GM12878 (cell line): Measurements from ENCODE around the gene PDZRN3. TPM values are rescaled to one million over a fixed set of nuclear protein-coding genes. Genes with fewer than 3 reads are reported as not detected.

Experiments
- ATAC-seq: fragments of 200-7000 bp; cut with Tn5 transposase; 3 replicates; pipeline ENCODE4 v1.9.1; 2020; ENCODE audit warnings: mild to moderate bottlenecking, moderate library complexity
- BruUV-seq: library from RNA; stranded (reverse); fragments of 400-500 nt; replicated peaks from 2 replicates; lab custom pipeline; 2021; lab: Mats Ljungman, UMichigan
- CTCF ChIA-PET: fragments of 300-600 bp; sonication (Branson Sonifier 250); formaldehyde crosslinking; extraction: SDS; loops from one replicate; lab custom pipeline; 2021; ENCODE audit warnings: inconsistent platforms; lab: Yijun Ruan, JAX
- POLR2A ChIA-PET: fragments of 350-600 bp; formaldehyde crosslinking; extraction: SDS; loops from one replicate; lab custom pipeline; 2021; ENCODE audit warnings: inconsistent platforms; lab: Charles Lee
- RAD21 ChIA-PET: fragments of 300-600 bp; sonication (Branson Sonifier 250); formaldehyde crosslinking; loops from one replicate; lab custom pipeline; 2023; ENCODE audit warnings: antibody characterized with exemption; ENCODE audit not compliant: unreplicated experiment; lab: Charles Lee
- SMC1A ChIA-PET: fragments of 300-600 bp; sonication (Branson Sonifier 250); formaldehyde crosslinking; loops from one replicate; lab custom pipeline; 2023; ENCODE audit not compliant: unreplicated experiment, uncharacterized antibody; lab: Charles Lee
- DNase-seq: peaks from one replicate; pipeline ENCODE4 v3.0.0-alpha.2; 2011; ENCODE audit warnings: low read depth, low spot score
- FAIRE-seq: peaks from 3 replicates; lab custom pipeline; 2011; peaks lifted over from hg19 to GRCh38; lab: Jason Lieb, UNC
- H2AFZ ChIP-seq: 2 replicates; pipeline ENCODE4 v1.6.0; 2011; ENCODE audit warnings: low read depth, low read length, control low read depth; ENCODE audit not compliant: control insufficient read depth
- H3K27ac ChIP-seq: 2 replicates; pipeline ENCODE4 v1.5.1; 2011; ENCODE audit warnings: control low read depth; ENCODE audit not compliant: control insufficient read depth, insufficient read depth
- H3K27me3 ChIP-seq, 2 experiments: replicated peaks in 1 of 2; 2 replicates each; pipeline versions ENCODE4 v1.6.0 to v1.6.1; 2011; ENCODE audit warnings: low read length in 1 of 2; ENCODE audit not compliant: control insufficient read depth in 2 of 2, insufficient read depth in 2 of 2
- H3K36me3 ChIP-seq, 2 experiments: 2 replicates each; pipeline ENCODE4 v1.5.1; 2011; ENCODE audit warnings: low read length in 1 of 2; ENCODE audit not compliant: control insufficient read depth in 2 of 2, insufficient read depth in 2 of 2
- H3K4me1 ChIP-seq: 2 replicates; pipeline ENCODE4 v1.6.1; 2011; ENCODE audit warnings: mild to moderate bottlenecking, low read length, moderate library complexity, mixed read lengths; ENCODE audit not compliant: control insufficient read depth, insufficient read depth
- H3K4me2 ChIP-seq: 2 replicates; pipeline ENCODE4 v1.6.0; 2011; ENCODE audit warnings: control low read depth; ENCODE audit not compliant: control insufficient read depth, insufficient read depth
- H3K4me3 ChIP-seq: fragments of 200-600 bp; sonication (generic); 2 replicates; pipeline ENCODE4 v1.5.1; 2016
- H3K79me2 ChIP-seq: 2 replicates; pipeline ENCODE4 v1.6.0; 2011; ENCODE audit warnings: low read length; ENCODE audit not compliant: control insufficient read depth, insufficient read depth
- H3K9ac ChIP-seq: 2 replicates; pipeline ENCODE4 v1.8.0; 2011; ENCODE audit warnings: low read length, control low read depth, mixed read lengths; ENCODE audit not compliant: control insufficient read depth, insufficient read depth
- H3K9me3 ChIP-seq: replicated peaks from 3 replicates; pipeline ENCODE4 v1.5.1; 2011; ENCODE audit warnings: mild to moderate bottlenecking, low read length; ENCODE audit not compliant: control insufficient read depth, insufficient read depth
- H4K20me1 ChIP-seq: 2 replicates; pipeline ENCODE4 v1.6.0; 2011; ENCODE audit not compliant: control insufficient read depth, insufficient read depth
- MTA2 ChIP-seq: fragments of 450-650 bp; IDR thresholded peaks from 2 replicates; pipeline ENCODE4 v1.6.1; 2016; ENCODE audit warnings: low read depth, mild to moderate bottlenecking, moderate library complexity
- MTA3 ChIP-seq: IDR thresholded peaks from 2 replicates; pipeline ENCODE4 v1.6.1; 2012; ENCODE audit warnings: low read length, inconsistent platforms, borderline replicate concordance
- NFYB ChIP-seq: IDR thresholded peaks from 2 replicates; pipeline ENCODE4 v1.6.1; 2011; ENCODE audit warnings: low read depth, mild to moderate bottlenecking, low read length, improper control_type of control experiment, moderate library complexity; ENCODE audit not compliant: insufficient read depth
- RB1 ChIP-seq: fragments of 450-650 bp; formaldehyde crosslinking; IDR thresholded peaks from 2 replicates; pipeline ENCODE4 v1.6.1; 2017; ENCODE audit warnings: mild to moderate bottlenecking, borderline replicate concordance
- SPI1 ChIP-seq: IDR thresholded peaks from 2 replicates; pipeline ENCODE4 v1.6.1; 2011; ENCODE audit warnings: low read depth, mild to moderate bottlenecking, low read length, moderate library complexity, borderline replicate concordance; ENCODE audit not compliant: insufficient read depth
- ZNF622 ChIP-seq: fragments of 450-650 bp; IDR thresholded peaks from 2 replicates; pipeline ENCODE4 v1.6.1; 2017; ENCODE audit warnings: mild to moderate bottlenecking, inconsistent platforms
- WGBS: methylation state at CpG from one replicate; pipeline ENCODE4 v1.1.6; 2016; ENCODE audit warnings: low lambda C conversion rate; ENCODE audit not compliant: insufficient replicate concordance, insufficient coverage; ENCODE audit errors: missing lambda C conversion rate; 5-methylcytosine and 5-hydroxymethylcytosine counted together
- in situ Hi-C: fragments of 300-500 bp; cut with MboI; formaldehyde crosslinking; loops from 9 replicates; pipeline ENCODE4 v1.14.3; 2018; ENCODE audit warnings: mixed read lengths
- intact Hi-C: fragments of 100-400 bp; cut with micrococcal nuclease; formaldehyde crosslinking; loops from one replicate; pipeline ENCODE4 v1.14.2; 2022; ENCODE audit not compliant: unreplicated experiment
- polyA plus RNA-seq, 11 experiments: library from polyadenylated mRNA; depleted of rRNA in 4 of 11; unstranded in 6 of 11; stranded (reverse) in 5 of 11; fragments of >200 nt; fragmentation: Nextera tagmentation in 4 of 11; fragmentation: Illumina TruSeq in 1 of 11; extraction: Ambion mirVana in 4 of 11; extraction: Trizol in 1 of 11; gene quantifications; 1 replicate in 1 of 11; 2 replicates in 10 of 11; pipeline versions ENCODE4 v1.2.1 to v1.2.3, GENCODE V29; 2011 to 2016; ENCODE audit warnings: inconsistent platforms in 2 of 11, missing spikeins in 2 of 11, low read depth in 1 of 11
- total RNA-seq, 4 experiments: library from RNA; depleted of rRNA in 3 of 4; stranded (reverse); fragments of >200 nt in 3 of 4; fragmentation: Illumina TruSeq in 1 of 4; extraction: Trizol in 1 of 4; gene quantifications; 2 replicates each; pipeline versions ENCODE4 v1.2.1 to v1.2.3, GENCODE V29; 2013 to 2021

PDZRN3 gene
- total and polyA plus RNA-seq, 10 of the 15 experiments (the other 5 are each of a cell fraction or from before 2014, with no cell fraction given): 0.07 to 0.37 (median 0.12) TPM; not detected in 6

DNA sequence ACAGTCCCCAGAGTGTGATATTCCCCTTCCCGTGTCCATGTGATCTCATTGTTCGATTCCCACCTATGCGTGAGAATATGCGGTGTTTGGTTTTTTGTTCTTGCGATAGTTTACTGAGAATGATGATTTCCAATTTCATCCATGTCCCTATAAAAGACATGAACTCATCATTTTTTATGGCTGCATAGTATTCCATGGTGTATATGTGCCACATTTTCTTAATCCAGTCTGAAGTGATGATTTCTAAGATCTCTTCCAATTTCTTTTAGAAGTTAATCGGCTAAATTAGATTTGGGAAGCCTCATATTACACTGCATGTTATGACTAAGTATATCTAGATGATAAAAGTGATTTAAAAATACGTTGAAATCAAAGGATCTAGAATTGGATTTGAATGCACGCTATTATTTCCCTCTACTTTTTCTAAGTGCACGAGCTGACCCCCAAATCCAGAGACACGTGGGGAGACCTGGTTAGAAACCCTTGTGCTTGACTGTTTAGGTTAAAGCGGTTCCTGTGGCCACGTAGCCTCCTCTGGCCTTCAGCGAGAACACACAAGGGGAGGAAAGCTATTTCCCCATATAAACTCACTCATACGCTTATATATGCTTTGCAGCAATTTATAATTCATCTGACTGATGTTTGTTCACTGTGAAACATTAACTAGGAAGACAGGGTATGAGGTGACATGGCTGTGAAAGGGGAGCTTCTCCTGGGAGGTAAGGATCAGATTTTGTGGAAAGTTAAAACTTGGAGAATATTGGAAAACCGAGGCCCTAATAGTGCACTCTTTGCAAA is 243.8 kb downstream of the PDZRN3 start:
- FAIRE-seq: no peak
- Histone ChIP-seq H3K79me2 (no peaks in the 10 kb centered on the region), H3K27me3 (no peaks in the 10 kb centered on the region), H3K9me3 (no peaks in the 10 kb centered on the region; the same call in 2 of the 3 replicates), H2AFZ (no peak overlapping the region), H3K4me2 (no peak overlapping the region), H4K20me1 (no peaks in the 10 kb centered on the region), H3K36me3 (no peaks in the 10 kb centered on the region), H3K4me3 (no peak overlapping the region), H3K9ac (no peak overlapping the region), H3K4me1 (no peaks in the 10 kb centered on the region), H3K27ac (no peak overlapping the region)
- intact Hi-C loops (no loop called here), in situ Hi-C loops (no loop called here)
- no peak for TF ChIP-seq RB1
- ChIA-PET SMC1A (no interaction called here), CTCF (interaction anchor here (0.6 kb wide), 1 partner anchor 577 kb away, joined by 3 read pairs; no protein-coding TSS in a partner anchor), RAD21 (no interaction called here), POLR2A (no interaction called here)
- no peak for DNase-seq
- 47% methylated on average over 12 of the region's 15 CpGs for WGBS
- no peak for ATAC-seq
- no TSS peak for BruUV-seq

GRCh38 chr3:73379465-73379864 is 245.3 kb downstream of the PDZRN3 start:
- DNase-seq (no peak), ATAC-seq (peak; percentile 70), FAIRE-seq (no peak)
- H3K4me2 ChIP-seq: no peak overlapping the region
- H3K9me3 ChIP-seq: no peaks in the 10 kb centered on the region; the same call in 2 of the 3 replicates
- CTCF ChIA-PET: no interaction called here
- no peaks in the 10 kb centered on the region for H3K27me3 ChIP-seq
- BruUV-seq: no TSS peak
- no peaks in the 10 kb centered on the region for H3K36me3 ChIP-seq
- no peaks in the 10 kb centered on the region for H3K79me2 ChIP-seq
- SMC1A ChIA-PET: no interaction called here
- in situ Hi-C loops: no loop called here
- POLR2A ChIA-PET: interaction anchor here (0.5 kb wide), 1 partner anchor 26 kb away, joined by 3 read pairs; no protein-coding TSS in a partner anchor
- H3K27ac ChIP-seq: no peak overlapping the region
- TF ChIP-seq ZNF622 (no peak), NFYB (no peak), MTA3 (no peak), MTA2 (peak; percentile 41; the same call in 1 of the 2 replicates), SPI1 (no peak)
- H3K4me1 ChIP-seq: no peaks in the 10 kb centered on the region
- no peaks in the 10 kb centered on the region for H4K20me1 ChIP-seq
- H3K9ac ChIP-seq: no peak overlapping the region
- RAD21 ChIA-PET: no interaction called here
- no peak overlapping the region for H3K4me3 ChIP-seq
- intact Hi-C loops: loop anchor here (2.0 kb wide), 1 partner anchor 69 kb away; no protein-coding TSS in a partner anchor
- no peak overlapping the region for H2AFZ ChIP-seq
- WGBS: 13% methylated on average over 2 of the region's 2 CpGs
